Measurements from ENCODE around the gene CRYBG2.

DNA sequence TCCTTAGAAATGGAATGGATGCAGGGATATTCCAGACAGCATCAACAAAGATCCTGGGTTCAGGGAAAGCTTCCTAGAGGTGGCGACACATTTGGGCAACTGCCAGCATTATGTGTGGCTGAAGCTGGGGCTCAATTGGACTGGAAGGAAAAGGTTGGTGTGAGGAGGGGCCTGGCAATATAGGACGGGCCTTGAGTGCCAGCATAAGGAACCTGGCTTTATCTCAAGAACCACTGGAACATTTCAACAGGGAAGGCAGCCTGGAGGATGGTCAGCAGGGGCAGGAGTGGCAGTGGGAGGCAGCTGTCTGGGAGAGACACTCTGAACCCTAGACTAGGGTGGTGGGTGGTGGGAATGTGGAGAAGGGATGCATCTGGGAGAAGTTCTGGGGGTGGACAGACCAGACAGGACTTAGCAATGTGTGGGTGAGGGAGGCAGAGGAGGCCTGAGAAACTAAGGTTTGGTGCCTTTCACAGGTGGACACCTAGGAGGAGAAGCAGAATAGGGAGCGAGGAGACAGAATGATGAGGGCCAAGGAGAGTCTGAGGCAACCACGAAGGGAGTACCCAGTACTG, 70.6 kb downstream of the CRYBG2 start:
- TF ChIP-seq, protein P1, sequence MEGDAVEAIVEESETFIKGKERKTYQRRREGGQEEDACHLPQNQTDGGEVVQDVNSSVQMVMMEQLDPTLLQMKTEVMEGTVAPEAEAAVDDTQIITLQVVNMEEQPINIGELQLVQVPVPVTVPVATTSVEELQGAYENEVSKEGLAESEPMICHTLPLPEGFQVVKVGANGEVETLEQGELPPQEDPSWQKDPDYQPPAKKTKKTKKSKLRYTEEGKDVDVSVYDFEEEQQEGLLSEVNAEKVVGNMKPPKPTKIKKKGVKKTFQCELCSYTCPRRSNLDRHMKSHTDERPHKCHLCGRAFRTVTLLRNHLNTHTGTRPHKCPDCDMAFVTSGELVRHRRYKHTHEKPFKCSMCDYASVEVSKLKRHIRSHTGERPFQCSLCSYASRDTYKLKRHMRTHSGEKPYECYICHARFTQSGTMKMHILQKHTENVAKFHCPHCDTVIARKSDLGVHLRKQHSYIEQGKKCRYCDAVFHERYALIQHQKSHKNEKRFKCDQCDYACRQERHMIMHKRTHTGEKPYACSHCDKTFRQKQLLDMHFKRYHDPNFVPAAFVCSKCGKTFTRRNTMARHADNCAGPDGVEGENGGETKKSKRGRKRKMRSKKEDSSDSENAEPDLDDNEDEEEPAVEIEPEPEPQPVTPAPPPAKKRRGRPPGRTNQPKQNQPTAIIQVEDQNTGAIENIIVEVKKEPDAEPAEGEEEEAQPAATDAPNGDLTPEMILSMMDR (IDR thresholded peaks at IDR 0.05), result no peak
- TF ChIP-seq POLR2A (IDR thresholded peaks at IDR 0.05), result no peak

Measured in Peyer's patch (tissue), 4 donors.